ENCODE data around the gene ENPP7.

ENPP7 gene

DNA sequence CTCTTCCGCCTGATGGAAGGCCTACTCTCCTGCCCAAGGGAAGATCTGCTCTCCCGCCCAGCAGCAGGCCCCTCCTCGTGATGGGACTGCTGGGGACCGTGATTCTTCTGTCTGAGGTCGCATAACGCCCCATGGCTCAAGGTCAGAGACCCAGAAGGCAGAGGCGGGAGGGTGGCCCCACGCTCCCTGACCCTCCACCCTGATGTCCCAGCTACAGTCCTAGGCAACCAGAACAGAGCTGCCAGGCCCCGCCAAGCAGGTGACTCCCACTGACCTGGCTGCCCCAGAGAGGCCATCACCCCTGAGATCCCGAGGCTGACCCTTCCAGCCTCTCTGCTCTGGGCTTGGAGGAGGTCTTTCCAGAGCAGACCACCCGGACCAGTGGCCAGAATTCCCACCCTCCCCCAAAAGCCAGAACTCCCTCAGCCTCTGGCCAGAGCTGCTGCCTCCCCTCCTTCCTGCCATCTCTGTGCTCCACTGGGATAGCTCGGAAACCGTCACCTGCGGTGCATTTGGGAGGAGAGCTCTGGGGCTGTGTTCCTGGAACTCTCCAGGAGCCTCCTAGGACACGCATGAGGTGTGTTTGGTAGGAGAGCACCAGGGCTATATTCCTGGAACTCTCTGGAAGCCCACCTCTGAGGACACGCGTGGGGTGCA is 7.3 kb downstream of the ENPP7 start:
- ChIA-PET POLR2A (no interaction called here), CTCF (no interaction called here)
- TF ChIP-seq, protein P1, sequence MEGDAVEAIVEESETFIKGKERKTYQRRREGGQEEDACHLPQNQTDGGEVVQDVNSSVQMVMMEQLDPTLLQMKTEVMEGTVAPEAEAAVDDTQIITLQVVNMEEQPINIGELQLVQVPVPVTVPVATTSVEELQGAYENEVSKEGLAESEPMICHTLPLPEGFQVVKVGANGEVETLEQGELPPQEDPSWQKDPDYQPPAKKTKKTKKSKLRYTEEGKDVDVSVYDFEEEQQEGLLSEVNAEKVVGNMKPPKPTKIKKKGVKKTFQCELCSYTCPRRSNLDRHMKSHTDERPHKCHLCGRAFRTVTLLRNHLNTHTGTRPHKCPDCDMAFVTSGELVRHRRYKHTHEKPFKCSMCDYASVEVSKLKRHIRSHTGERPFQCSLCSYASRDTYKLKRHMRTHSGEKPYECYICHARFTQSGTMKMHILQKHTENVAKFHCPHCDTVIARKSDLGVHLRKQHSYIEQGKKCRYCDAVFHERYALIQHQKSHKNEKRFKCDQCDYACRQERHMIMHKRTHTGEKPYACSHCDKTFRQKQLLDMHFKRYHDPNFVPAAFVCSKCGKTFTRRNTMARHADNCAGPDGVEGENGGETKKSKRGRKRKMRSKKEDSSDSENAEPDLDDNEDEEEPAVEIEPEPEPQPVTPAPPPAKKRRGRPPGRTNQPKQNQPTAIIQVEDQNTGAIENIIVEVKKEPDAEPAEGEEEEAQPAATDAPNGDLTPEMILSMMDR (IDR thresholded peaks at IDR 0.05; ENCODE audit: control extremely low read depth, extremely low read depth, low read depth, missing control alignments), result no peak
- no peak for DNase-seq (ENCODE audit: extremely low spot score)

DNA sequence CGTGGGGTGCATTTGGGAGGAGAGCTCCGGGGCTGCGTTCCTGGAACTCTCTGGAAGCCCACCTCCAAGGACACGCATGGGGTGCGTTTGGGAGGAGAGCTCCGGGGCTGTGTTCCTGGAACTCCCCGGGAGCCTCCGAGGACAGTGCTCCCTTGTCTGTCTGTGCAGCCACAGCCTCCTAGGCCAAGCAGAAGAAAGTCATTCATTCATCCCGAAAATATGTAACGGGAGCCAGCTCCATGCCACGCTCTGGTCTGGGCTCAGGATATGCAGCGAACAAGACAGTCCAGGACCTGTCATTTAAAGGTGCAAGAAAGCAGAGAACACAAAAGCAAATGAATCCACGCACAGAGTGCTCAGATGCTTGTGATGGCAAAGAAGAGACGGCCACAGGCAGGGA is 7.9 kb downstream of the ENPP7 start:
- CTCF ChIA-PET, result no interaction called here
- no peak for DNase-seq (ENCODE audit: extremely low spot score)
- POLR2A ChIA-PET, result no interaction called here
- TF ChIP-seq, protein P1 (IDR thresholded peaks at IDR 0.05; ENCODE audit: control extremely low read depth, extremely low read depth, low read depth, missing control alignments), result no peak

DNA sequence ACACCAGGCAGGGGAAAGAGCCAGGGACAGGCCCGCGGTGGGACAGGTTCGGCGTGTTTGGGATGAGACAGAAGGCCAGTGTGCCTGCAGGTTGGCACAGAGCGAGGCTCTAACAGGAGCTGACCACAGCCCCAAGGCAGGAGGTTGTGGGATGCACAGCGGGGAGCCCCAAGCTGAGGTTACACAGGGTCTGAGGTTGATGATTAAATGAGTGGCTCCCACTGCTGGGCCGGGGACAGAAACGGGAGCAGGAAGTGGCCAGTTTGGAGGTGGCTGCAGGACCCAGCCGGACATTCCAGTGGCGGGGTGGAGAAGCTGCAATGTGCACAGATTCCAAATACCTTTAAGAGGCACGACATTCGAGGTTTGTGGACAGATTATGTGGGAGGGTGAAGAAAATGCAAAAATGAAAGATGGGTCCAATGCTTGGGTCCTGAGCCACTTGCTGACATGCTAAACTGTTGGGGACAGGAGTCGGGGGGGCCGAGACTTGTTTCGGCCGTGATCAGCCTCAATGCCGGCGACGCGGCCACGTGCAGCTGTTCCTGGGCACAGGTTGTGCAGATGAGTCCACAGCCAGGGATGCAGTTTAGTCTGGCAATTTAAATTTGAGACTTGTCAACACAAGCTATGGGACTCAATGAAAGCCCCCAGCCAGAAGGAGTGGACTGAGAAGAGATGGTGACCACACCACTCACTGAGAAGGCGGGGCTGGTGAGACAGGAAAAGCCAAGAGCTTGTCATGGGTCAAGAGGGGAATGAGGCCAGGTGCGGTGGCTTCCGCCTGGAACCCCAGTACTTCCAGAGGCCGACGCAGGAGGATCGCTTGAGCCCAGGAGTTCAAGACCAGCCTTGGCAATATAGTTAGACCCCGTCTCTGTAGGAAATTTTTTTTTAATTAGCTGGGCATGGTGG is 8.7 kb downstream of the ENPP7 start:
- TF ChIP-seq, protein P1 (IDR thresholded peaks at IDR 0.05; ENCODE audit: control extremely low read depth, extremely low read depth, low read depth, missing control alignments), result no peak
- CTCF ChIA-PET, result interaction anchor here (0.9 to 3.2 kb wide), 5 partner anchors 11 to 184 kb away, joined by 3 to 21 read pairs (median 3); no protein-coding TSS in a partner anchor
- POLR2A ChIA-PET, result no interaction called here

DNA sequence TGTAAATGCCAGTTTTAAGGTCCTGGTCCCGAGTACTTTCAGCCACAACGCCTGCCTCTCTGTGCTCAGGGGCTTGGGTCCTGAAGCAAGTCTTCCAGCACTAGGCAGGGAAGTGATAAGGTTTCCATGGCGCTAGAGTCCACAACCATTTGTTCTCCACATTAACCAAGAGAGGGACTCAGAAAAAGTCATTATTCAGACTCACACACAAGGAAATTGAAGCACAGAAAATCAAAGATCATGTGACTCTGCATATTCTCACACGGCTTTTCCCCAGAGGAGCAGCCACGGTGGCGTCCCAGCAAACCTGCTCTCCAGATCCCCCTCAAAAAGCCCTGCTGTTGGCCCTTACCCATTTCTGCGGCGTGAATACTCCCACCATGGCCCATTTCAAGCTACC is 9.7 kb downstream of the ENPP7 start:
- ChIA-PET POLR2A (no interaction called here), CTCF (interaction anchor here (0.9 to 3.2 kb wide), 13 partner anchors 12 to 270 kb away, joined by 3 to 21 read pairs (median 4); partner anchors contain the start of gene CBX8)
- no peak for DNase-seq (ENCODE audit: extremely low spot score)
- TF ChIP-seq, protein P1 (IDR thresholded peaks at IDR 0.05; ENCODE audit: control extremely low read depth, extremely low read depth, low read depth, missing control alignments), result no peak

More for the DNA sequence above, 8.7 kb downstream of the ENPP7 start:
- DNase-seq (ENCODE audit: extremely low spot score), result no peak

DNA sequence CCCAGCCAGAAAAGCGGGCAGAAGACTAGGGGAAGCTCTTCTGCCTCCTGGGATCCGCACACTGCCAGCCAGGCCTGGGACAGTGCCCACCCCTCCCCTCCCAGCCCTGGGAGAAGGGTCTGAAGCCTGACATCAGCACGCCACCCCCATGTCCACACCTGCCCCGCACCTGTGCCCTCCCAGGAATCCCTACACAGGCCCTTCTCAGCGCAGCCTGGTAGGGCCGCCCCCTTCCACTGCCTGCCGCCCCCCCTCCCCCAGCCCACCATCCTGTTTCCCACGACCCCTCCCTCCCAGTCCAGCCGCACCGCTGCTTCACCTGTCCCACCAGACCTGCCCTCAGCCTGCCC is 10.6 kb downstream of the ENPP7 start:
- TF ChIP-seq, protein P1 (IDR thresholded peaks at IDR 0.05; ENCODE audit: control extremely low read depth, extremely low read depth, low read depth, missing control alignments), result no peak
- ChIA-PET POLR2A (no interaction called here), CTCF (interaction anchor here (1.0 to 3.2 kb wide), 20 partner anchors 8 to 341 kb away, joined by 3 to 21 read pairs (median 4); partner anchors contain the start of gene CBX8)
- no peak for DNase-seq (ENCODE audit: extremely low spot score)

DNA sequence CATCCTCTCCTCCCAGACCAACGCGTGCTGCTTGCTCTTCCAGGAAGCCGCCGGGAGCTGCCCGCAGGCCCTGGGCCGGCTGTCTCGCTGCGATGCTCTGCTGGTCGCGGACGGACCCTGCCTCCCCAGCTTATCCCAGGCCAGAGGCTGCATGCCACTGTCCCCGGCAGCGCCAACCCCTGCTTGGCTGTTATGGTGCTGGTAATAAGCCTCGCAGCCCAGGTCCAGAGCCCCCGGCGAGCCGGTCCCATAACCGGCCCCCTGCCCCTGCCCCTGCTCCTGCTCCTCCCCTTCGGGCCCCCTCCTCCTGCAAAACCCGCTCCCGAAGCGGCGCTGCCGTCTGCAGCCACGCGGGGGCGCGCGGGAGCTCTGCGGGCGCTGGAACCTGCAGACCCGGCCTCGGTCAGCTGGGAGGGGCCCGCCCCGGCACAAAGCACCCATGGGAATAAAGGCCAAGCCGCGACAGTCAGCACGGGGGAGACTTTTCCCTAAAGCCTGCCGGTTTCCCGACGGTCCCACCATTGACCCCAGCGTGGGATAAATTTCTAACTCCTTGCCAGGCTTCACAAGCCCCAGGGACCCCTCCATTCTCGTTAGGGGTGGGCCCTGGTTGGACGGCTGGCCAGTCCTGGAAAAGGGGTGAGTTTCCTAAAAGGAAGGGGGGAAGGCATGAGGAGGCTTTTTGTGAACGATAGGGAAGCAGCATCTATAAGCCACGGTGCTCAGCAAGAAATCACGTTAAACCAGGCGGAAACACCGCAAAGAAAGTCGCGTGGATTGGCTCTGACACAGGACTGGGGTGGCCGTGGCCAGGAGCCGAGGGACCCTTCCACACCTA is 11.2 kb downstream of the ENPP7 start:
- DNase-seq (ENCODE audit: extremely low spot score), result peak; percentile 85
- CTCF ChIA-PET, result interaction anchor here (0.6 to 3.2 kb wide), 23 partner anchors 9 to 340 kb away, joined by 3 to 21 read pairs (median 4); partner anchors contain the start of gene CBX8
- POLR2A ChIA-PET, result no interaction called here
- TF ChIP-seq, protein P1 (IDR thresholded peaks at IDR 0.05; ENCODE audit: control extremely low read depth, extremely low read depth, low read depth, missing control alignments), result peak; percentile 99

Data from GM10248 (cell line).